ENCODE results near the gene PTN. TPM values are rescaled to one million over a fixed set of nuclear protein-coding genes. Genes with fewer than 3 reads are reported as not detected.
A peak's percentile ranks its signal among the peaks of the same experiment; 100 is the strongest.
"Not testable (repeated sequence)": the region's sequence is repeated elsewhere in the genome, so short reads cannot be mapped to it uniquely, and the experiment has no call there.

The PTN gene
- polyA plus RNA-seq, 2 donors, result 88.2 to 97.1 TPM

GRCh38 chr7:137206770-137207169, 136.8 kb downstream of the PTN start:
- Histone ChIP-seq H3K9me3 (ENCODE audit: control insufficient read depth in 2 of 2, insufficient read depth in 1 of 2, low read depth in 1 of 2, low read length in 1 of 2) (no peaks in the 10 kb centered on the region), H3K27me3 (ENCODE audit: control insufficient read depth in 1 of 2, insufficient read depth in 2 of 2, low read length in 2 of 2) (no peaks in the 10 kb centered on the region), H3K4me3 (ENCODE audit: low read depth in 1 of 2, low read length in 2 of 2) (no peak overlapping the region), H3K4me1 (ENCODE audit: control insufficient read depth in 2 of 2, insufficient read depth in 2 of 2, low read length in 1 of 2) (no peaks in the 10 kb centered on the region), H3K36me3 (ENCODE audit: control insufficient read depth in 2 of 2, insufficient read depth in 2 of 2, low read length in 1 of 2) (no peaks in the 10 kb centered on the region), H3K27ac (ENCODE audit: low read depth in 2 of 2, low read length in 1 of 2) (no peak overlapping the region)

GRCh38 chr7:137204246-137204645, 139.3 kb downstream of the PTN start:
- no peaks in the 10 kb centered on the region for H3K27me3 ChIP-seq (ENCODE audit: control insufficient read depth in 1 of 2, insufficient read depth in 2 of 2, low read length in 2 of 2)
- no peak overlapping the region for H3K4me3 ChIP-seq (ENCODE audit: low read depth in 1 of 2, low read length in 2 of 2)
- H3K36me3 ChIP-seq (ENCODE audit: control insufficient read depth in 2 of 2, insufficient read depth in 2 of 2, low read length in 1 of 2), result no peaks in the 10 kb centered on the region
- no peaks in the 10 kb centered on the region for H3K4me1 ChIP-seq (ENCODE audit: control insufficient read depth in 2 of 2, insufficient read depth in 2 of 2, low read length in 1 of 2)
- no peak overlapping the region for H3K27ac ChIP-seq (ENCODE audit: low read depth in 2 of 2, low read length in 1 of 2)
- H3K9me3 ChIP-seq (ENCODE audit: control insufficient read depth in 2 of 2, insufficient read depth in 1 of 2, low read depth in 1 of 2, low read length in 1 of 2), result no peaks in the 10 kb centered on the region
- 72 to 74% methylated on average over 4 of the region's 4 CpGs for WGBS, 2 donors

DNA sequence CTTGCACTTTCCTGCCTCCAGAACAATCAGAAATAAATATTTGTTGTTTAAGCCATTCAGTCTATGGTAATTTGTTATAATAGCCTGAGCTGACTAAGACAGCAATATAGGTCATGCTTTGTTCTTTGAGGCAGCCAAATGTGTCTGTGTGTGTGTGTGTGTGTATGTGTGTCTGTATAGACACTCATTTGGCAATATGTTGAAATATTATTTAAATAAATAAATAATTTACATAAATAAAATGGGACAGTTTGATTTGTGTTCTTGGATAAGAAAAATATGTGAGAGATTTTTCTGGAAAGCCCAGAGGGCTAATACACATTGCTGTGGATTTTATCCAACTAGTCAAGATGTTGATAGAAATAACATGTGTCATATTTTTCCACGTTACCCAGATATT, 140.2 kb downstream of the PTN start:
- WGBS, 2 donors, result 29 to 42% methylated on average over 1 of the region's 1 CpG
- no peaks in the 10 kb centered on the region for H3K27me3 ChIP-seq (ENCODE audit: control insufficient read depth in 1 of 2, insufficient read depth in 2 of 2, low read length in 2 of 2)
- H3K4me1 ChIP-seq (ENCODE audit: control insufficient read depth in 2 of 2, insufficient read depth in 2 of 2, low read length in 1 of 2), result no peaks in the 10 kb centered on the region

GRCh38 chr7:137196648-137197047, 146.9 kb downstream of the PTN start:
- peak overlapping the region in 1 of 2 donors; percentile 5 for H3K4me3 ChIP-seq (ENCODE audit: low read depth in 1 of 2, low read length in 2 of 2)
- no peaks in the 10 kb centered on the region for H3K36me3 ChIP-seq (ENCODE audit: control insufficient read depth in 2 of 2, insufficient read depth in 2 of 2, low read length in 1 of 2)

More for the DNA sequence above, 140.2 kb downstream of the PTN start:
- H3K4me3 ChIP-seq (ENCODE audit: low read depth in 1 of 2, low read length in 2 of 2), result no peak overlapping the region
- no peak overlapping the region for H3K27ac ChIP-seq (ENCODE audit: low read depth in 2 of 2, low read length in 1 of 2)
- no peaks in the 10 kb centered on the region for H3K9me3 ChIP-seq (ENCODE audit: control insufficient read depth in 2 of 2, insufficient read depth in 1 of 2, low read depth in 1 of 2, low read length in 1 of 2)
- no peaks in the 10 kb centered on the region for H3K36me3 ChIP-seq (ENCODE audit: control insufficient read depth in 2 of 2, insufficient read depth in 2 of 2, low read length in 1 of 2)

GRCh38 chr7:137195996-137196395, 147.5 kb downstream of the PTN start:
- Histone ChIP-seq H3K36me3 (ENCODE audit: control insufficient read depth in 2 of 2, insufficient read depth in 2 of 2, low read length in 1 of 2) (no peaks in the 10 kb centered on the region), H3K4me1 (ENCODE audit: control insufficient read depth in 2 of 2, insufficient read depth in 2 of 2, low read length in 1 of 2) (no peaks in the 10 kb centered on the region), H3K9me3 (ENCODE audit: control insufficient read depth in 2 of 2, insufficient read depth in 1 of 2, low read depth in 1 of 2, low read length in 1 of 2) (no peaks in the 10 kb centered on the region), H3K27ac (ENCODE audit: low read depth in 2 of 2, low read length in 1 of 2) (peak overlapping the region; percentile 26 to 77), H3K27me3 (ENCODE audit: control insufficient read depth in 1 of 2, insufficient read depth in 2 of 2, low read length in 2 of 2) (no peaks in the 10 kb centered on the region), H3K4me3 (ENCODE audit: low read depth in 1 of 2, low read length in 2 of 2) (no peak overlapping the region)
- 62 to 65% methylated on average over 2 of the region's 2 CpGs for WGBS, 2 donors

More at GRCh38 chr7:137196648-137197047, 146.9 kb downstream of the PTN start:
- no peaks in the 10 kb centered on the region for H3K4me1 ChIP-seq (ENCODE audit: control insufficient read depth in 2 of 2, insufficient read depth in 2 of 2, low read length in 1 of 2)
- no peaks in the 10 kb centered on the region for H3K27me3 ChIP-seq (ENCODE audit: control insufficient read depth in 1 of 2, insufficient read depth in 2 of 2, low read length in 2 of 2)
- H3K9me3 ChIP-seq (ENCODE audit: control insufficient read depth in 2 of 2, insufficient read depth in 1 of 2, low read depth in 1 of 2, low read length in 1 of 2), result no peaks in the 10 kb centered on the region
- WGBS, 2 donors, result 32 to 34% methylated on average over 1 of the region's 1 CpG
- peak overlapping the region; percentile 26 to 77 for H3K27ac ChIP-seq (ENCODE audit: low read depth in 2 of 2, low read length in 1 of 2)

DNA sequence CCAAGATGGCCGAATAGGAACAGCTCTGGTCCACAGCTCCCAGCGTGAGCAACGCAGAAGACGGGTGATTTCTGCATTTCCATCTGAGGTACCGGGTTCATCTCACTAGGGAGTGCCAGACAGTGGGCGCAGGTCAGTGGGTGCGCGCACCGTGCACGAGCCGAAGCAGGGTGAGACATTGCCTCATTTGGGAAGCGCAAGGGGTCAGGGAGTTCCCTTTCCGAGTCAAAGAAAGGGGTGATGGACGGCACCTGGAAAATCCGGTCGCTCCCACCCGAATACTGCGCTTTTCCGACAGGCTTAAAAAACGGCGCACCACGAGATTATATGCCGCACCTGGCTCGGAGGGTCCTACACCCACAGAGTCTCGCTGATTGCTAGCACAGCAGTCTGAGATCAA, 161.9 kb downstream of the PTN start:
- 87 to 91% methylated on average over 19 to 24 of the region's 25 CpGs for WGBS, 2 donors
- not testable (repeated sequence) for H3K27me3 ChIP-seq (ENCODE audit: control insufficient read depth in 1 of 2, insufficient read depth in 2 of 2, low read length in 2 of 2); H3K27ac ChIP-seq (ENCODE audit: low read depth in 2 of 2, low read length in 1 of 2); H3K9me3 ChIP-seq (ENCODE audit: control insufficient read depth in 2 of 2, insufficient read depth in 1 of 2, low read depth in 1 of 2, low read length in 1 of 2); H3K36me3 ChIP-seq (ENCODE audit: control insufficient read depth in 2 of 2, insufficient read depth in 2 of 2, low read length in 1 of 2); H3K4me1 ChIP-seq (ENCODE audit: control insufficient read depth in 2 of 2, insufficient read depth in 2 of 2, low read length in 1 of 2); H3K4me3 ChIP-seq (ENCODE audit: low read depth in 1 of 2, low read length in 2 of 2)
